Right renal cortex interstitium (tissue), 3 donors: ENCODE measurements around the gene FIBP. TPM values are rescaled to one million over a fixed set of nuclear protein-coding genes. Genes with fewer than 3 reads are reported as not detected.
"Not testable (repeated sequence)": the region's sequence is repeated elsewhere in the genome, so short reads cannot be mapped to it uniquely, and the experiment has no call there.

Source experiments
- DNase-seq, 3 donors: peaks; one replicate each; pipeline ENCODE4 v3.0.0-alpha.2; 2013; ENCODE audit warnings: low read depth in 3 of 3, low spot score in 2 of 3
- polyA plus RNA-seq, 3 donors: library from polyadenylated mRNA; unstranded; fragments of 120-200 nt; gene quantifications; one replicate each; pipeline ENCODE4 v1.2.1, GENCODE V29; 2013; ENCODE audit not compliant: insufficient read length in 3 of 3

FIBP gene
- polyA plus RNA-seq, 3 donors: 90.0 to 97.3 (median 94.2) TPM

DNA sequence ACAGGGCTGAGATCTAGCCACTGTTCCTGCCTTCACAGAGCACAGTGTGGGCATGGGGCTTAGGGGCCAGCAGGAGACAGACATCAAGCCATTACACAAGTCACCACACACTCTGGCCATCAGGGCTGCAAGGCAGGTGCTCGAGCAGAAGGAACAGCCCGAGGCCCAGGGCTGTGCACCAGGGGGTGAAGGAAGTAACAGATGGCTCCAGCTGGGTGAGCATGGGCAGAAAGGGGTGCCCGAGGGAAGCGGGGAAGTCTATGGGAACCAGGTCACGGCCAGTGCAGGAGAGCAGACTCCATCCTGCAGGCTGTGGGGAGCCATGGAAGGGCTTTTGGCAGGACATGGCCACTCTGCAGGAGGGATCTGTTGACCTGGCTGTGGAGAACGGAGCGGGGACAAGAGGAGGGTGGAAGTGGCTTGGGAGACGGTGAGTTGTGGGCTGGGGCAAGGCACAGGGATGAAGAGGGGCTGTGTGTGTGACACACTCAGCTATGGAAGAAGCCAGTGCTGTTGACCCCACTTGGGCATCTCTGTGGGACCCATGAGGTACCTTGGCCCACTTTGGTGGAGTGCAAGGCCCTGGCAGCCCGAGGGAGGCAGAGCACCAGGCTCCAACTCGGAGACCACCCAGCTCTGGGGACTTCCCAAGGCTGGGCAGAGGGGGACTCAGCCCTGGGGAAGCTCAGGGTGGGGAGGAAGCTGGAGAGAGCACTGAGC lies 27.0 kb upstream of the FIBP start:
- DNase-seq: no peak

DNA sequence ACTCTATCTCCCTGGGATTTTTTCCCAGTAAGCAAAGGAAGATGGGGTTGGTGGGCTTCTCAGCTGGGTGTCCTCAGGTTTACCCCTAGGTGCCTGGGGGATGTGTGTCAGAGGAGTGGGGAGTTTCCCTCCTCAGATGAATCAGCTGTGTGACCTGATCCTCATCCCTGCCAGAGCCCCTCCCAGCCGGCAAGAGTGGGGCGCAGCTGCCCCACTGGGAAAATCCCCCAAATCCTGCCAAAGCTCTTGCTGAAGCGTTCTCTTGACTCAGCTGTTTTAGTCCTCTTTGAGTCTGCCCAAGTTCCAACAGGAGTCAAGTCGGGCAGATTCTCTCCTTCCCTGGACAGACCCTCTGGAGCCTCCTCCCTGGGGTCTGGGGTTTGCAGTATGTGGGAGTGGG lies 24.6 kb upstream of the FIBP start:
- no peak for DNase-seq

DNA sequence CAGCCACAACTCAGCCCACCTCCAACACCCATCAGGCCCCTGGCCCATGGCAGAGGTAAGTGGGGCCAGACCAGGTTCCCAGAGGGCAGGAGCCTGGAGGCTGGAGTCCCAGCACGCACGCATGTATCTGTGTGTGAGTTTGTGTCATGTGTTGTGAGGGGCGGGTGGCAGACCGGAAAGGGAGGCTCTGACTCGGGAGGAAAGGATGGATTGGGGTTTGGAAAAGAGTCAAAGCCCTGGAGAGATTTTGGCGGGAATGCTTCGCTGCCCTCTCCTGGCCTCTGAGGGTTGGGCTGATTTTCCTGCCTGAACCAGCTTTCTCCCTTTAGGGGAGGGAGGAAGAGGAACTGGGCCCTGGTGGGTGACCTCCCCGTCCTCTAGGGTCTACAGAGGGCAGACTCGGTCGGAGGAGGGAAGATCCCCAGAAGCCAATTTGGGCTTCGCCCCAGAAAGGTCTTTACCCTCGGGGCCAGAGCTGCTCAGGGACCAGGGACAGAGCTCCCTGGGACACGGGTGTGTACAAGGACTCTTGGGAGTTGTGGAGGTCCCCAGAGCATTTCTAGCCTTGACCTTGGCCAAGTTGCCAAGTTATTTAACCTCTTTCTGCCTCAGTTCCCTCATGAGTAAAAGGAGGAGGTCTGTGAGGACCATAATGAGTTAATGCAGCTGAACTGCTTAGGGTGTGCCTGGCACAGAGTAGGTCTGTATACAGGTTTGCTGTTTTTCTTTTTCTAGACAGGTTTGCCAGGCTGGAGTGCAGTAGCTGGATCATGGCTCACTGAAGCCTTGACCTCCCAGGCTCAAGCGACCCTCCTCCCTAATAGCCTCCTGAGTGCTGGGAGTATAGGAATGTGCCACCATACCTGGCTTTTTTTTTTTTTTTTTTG lies 23.7 kb upstream of the FIBP start:
- no peak for DNase-seq

DNA sequence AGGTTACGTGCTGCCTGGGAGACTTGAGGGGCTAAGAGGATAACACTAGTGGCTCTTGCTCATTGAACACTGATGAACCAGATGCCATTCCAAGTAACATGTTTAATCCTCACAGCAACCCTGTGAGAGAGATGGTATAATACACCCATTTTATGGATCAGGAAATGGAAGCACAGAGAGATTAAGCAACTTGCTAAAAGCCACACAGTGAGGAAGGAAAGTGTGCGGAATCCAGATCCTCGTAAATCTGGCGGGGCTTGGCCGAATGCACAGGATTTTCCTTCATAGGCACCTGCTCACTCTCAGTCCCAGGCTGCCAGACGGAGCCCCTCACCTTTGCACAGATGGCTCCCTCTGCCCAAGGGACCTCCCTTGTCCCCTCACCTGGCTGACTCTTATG lies 19.6 kb upstream of the FIBP start:
- no peak for DNase-seq

DNA sequence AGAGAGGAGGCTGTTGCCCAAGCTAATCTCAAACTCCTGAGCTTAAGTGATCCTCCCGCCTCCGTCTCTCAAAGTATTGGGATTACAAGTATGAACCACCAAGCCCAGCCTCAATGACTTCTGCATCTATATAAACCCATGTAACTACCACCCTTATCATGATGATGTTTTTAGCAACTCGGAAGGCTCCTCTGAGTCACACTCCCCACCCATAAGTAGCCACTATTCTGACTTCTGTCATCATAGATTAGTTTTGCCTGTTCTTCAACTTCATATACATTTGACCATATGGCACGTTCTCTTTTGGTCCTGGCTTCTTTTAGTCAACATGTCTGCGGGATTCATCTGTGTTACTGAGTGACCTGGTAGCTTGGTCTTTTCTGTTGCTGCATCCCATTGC lies 18.3 kb upstream of the FIBP start:
- DNase-seq: no peak

DNA sequence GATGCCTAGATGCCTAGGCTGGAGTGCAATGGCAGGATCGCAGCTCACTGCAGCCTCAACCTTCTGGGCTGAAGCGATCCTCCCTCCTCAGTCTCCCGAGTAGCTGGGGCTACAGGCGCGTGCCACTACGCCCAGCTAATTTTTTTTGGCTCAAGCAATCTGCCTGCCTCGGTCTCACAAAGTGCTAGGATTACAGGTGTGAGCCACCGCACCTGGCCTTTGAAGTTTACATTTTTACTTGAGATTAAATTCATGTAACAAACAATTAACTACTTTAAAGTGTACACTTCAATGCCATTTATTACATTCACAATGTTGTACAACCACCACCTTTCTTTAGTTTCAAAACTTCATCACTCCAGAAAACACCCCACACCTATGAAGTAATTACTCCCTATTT lies 15.4 kb upstream of the FIBP start:
- DNase-seq: no peak

DNA sequence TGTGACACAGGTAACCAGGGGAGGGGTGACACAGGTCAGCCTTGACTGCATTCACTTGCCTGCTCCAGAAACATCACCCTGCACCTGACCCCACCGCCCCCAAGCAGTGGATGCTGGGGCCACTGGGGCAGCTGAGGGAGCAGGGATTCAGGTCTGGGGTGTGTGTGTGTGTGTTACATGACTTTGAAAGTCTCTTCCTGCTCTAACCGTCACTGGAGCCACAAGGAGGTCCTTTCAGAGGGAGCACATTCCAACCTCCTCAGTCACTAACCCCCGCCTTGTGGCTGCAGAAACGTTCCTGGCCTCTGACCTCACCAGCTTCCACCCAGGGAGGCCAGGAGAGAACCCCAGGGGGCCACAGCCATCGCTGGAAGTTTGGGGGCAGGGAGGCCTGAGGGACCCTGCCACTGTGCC lies 14.8 kb upstream of the FIBP start:
- no peak for DNase-seq

DNA sequence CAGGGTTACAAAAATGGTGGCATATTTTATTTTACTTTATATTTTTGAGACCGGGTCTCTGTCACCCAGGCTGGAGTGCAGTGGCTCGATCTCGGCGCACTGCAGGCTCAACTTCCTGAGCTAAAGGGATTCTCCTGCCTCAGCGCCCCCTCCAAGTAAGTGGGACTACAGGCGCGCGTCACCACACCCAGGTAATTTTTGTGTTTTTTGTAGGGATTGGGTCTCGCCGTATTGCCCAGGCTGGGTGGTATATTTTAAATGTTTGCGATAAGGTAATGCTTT lies 12.6 kb upstream of the FIBP start:
- DNase-seq: no peak

DNA sequence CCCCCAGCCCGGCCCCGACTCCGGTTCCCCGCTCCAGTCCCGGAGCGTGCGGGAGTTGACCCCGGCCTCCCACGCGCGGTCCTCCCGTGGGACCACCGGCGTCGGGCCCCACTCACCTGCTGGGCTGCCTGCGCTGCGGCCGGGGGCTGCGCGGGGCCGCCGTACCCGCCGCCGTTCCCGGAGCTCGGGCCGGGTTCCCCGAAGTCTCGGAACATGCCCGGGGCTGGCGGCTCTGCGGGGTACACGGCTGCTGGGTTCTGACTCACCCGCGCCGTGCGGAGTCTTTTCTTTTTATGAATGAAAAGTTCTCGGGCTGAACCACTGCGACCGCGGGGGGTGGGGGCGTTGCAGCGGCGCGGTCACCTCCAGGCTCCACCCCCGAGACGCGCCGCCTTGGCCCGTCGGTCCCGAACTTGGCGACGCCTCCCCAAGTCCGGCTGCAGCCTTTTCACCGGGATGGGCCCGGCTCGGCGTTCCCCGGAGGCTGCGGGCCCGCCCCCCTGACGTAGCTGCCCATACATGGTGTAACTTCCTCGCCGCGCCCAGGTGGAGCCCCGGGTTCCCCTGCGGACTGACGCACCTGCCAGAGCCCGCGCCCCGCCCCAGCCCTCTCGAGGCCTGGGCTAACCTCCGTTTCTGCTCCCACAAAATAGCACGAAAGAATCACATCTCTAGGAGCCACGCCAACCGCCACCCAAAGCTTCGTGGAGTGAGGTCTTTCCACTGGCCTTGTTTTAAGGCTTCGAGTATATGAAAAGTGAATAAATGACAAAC lies 12.0 kb upstream of the FIBP start, which contains the start of gene FOSL1:
Gene FOSL1 (minus strand): TSS at position 264 of the 774 bp plus-strand sequence. CDS start 49 bp downstream, at position 215.
- DNase-seq: no peak

DNA sequence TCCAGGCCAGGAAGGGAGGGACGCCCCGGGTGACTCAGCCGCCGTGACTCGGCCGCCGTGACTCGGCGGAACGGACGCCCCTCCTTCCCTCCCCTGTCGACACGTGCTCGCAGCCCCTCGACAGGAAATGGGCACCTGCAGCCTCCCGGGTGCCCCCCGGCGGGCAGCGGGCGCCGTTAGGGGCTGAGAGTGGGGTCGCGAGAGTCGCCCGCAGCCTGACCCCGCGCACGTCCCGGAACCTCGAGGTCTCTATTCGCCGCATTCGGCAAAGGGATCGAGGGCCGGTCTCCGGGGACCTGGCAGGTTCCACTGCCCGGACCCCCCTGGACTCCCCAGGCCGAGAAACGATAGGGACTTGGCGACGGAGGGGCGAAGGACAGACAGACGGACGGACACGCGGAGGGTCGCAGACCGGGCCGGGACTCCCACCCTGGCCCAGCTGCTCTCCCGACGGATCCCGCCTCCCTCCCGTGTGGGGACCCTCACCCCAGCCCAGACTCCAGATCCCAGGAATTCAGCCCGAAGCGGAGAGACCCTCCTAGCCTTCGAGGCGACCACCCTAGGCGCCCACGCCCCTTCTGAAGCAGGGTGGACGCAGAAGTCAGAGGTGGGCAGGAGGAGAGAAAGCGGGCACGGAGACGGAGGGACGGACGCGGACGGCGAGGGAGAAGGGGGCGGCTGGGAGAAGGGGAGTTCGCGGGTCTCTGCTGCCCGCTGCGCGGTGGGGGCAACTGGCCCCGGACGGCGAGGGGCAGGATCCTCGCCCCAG lies 11.3 kb upstream of the FIBP start:
- DNase-seq: no peak

DNA sequence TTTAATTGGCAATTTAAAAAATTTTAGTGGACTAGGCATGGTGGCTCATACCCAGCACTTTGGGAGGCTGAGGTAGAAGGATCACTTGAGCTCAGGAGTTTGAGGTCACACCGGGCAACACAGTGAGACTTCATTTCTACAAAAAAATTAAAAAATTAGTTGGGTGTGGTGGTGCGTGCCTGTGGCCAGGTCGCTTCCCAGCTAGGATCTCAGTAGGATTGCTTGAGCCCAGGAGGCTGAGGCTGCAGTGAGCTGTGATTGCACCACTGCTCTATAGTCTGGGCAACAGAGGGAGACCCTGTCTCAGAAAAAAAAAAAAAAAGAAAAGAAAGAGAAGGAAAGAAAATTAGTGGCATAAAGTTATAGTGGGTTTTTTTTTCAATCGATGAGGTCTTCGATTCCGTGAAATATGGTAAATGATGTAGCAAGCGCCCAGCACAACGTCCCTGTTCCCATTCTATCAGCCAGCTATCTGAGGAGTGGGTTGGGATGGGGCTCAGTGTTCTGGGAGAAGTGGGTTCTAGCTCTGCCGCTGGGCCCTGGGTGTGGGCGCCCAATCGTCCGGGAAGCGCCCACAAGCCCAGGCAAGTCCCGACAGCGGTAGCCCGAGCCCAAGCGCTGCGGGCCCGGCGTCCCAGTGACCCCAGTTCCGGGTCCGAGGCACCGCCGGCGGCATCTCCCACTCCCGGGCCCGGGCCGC lies 10.5 kb upstream of the FIBP start:
- DNase-seq: no peak

DNA sequence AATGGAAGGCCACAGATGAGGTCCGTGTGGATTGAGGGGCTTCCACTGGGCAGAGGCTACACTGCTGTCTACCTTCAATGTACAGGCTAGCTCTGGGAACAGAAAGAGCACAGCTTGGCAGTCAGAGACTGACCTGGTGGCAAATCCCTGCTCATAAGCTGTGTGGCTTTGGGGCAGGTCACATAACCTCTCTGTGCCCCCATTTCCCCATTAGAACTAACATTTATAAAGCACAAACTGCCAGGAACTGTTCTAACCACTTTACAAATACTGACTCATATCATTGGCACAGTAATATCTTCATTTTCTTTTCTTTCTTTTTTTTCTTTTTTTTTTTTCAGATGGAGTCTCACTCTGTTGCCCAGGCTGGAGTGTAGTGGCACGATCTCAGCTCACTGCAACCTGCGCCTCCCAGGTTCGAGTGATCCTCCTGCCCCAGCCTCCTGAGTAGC lies 8.8 kb upstream of the FIBP start:
- DNase-seq: no peak

DNA sequence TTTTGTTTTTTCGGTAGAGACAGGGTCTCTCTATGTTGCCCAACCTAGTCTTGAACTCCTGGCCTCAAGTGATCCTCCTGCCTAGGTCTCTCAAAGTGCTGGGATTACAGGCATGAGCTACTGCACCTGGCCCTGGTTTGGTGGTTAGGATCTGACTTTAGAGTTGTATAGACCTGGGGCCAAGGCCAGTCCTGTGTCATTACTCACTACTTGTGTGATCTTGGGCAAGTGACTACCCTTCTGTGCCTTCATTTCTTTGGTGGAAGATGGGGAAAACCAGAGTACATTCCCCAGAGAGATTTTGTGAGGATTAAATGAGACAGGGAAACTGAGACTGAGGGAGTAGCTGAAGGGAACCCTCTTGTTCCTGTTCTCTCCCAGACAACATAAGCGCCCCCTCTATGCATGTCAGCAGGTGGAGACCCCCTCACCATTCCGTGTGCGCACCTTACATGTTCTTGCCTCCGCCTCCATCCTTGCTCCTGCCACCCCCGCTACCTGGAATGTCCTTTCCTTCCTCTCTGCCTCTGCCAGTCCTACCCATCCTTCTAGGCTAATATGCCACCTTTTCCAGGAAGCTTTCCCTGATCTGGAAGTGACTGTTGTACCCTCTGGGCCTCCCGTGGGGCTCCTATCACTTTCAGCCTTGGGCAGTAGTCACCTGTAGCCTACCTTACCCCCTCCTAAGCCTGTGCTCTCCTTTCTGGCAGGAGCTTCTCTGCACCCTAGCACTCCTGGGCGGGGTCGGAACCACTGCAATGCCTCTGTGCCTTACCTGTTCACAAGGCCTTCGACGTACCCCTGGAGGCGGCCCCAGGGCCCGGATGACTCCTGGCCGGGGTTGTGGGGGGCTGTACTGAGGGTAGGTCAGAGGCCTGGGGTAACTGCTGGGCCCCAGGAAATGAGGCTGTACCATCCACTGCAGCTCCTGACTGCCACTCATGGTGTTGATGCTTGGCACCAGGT lies 8.0 kb upstream of the FIBP start:
- no peak for DNase-seq

DNA sequence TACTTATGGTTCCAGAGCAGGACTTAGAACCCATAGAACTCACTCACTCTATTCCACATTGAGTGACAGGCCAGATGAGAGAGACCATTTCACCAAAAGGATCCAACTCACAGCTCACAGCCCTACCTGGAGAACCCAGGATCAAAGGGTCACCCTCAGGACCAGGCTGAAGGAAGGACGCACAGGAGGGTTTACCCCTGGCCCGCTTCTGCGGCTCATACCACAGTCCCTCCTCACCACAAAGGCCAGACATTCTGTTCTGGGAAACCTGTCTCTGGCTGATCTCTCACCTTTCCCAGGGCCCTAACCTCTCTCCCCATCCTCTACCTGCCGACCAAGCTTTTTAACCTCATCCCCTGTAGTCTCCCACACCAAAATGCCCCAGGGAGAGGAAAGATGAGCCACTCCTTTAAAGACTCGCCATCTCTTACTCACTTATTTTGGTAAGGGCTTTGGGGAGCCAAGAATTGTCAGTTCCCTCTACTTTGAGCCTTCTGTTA lies 7.3 kb upstream of the FIBP start:
- no peak for DNase-seq

DNA sequence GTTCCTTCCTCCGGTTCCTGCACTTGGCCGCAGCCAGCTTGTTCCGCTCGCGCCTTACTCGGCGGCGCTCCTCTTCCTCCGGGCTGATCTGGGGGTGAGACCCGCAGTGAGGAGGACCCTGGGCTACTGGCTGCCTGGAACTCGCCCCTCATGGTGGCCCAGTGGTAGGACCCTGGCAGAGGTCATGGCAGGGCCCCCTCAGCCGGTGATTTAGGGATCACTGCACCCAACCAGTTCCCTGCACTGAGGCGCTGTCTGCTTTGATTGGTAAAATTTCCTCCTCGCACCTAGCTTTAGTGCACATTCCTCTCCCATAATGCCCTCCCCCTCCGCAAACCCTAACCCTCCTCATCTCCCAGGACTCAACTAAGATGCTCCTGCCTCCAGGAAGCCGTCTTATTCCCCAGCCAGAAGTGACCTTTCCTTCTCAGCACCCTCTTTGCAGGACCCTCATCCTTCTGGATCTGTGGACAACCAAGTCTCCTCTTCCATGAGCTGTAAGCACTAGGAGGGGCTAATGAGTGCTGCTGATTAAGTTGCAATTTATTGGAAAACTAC lies 5.8 kb upstream of the FIBP start:
- DNase-seq: no peak

DNA sequence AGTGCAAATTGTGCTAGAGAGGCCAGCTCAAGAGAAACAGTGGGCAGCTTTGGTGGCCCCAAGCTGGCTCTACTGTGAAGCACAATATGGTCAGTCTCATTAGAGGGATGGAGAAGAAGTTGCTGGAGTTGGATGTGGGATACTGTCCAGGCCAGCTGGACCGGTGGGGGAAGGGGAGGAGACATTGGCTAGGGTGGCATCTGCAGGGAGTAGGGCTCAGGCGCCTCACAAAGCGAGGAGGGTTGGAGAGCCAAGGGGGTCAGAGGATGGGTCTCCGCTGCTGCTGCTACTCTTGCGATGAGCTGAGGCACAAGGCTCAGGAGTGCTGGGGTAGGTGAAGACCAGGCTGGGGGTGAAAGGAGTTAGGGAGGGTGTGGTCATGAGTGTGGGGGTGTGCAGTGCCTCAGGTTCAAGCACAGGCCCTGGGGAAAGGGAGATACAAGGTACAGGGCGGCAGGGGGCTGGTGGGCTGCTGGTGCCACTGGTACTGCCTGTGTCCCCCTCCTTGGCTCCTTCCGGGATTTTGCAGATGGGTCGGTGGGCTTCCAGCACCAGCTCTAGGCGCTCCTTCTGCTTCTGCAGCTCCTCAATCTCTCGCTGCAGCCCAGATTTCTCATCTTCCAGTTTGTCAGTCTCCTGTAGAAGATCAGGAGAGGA lies 4.5 kb upstream of the FIBP start:
- no peak for DNase-seq

DNA sequence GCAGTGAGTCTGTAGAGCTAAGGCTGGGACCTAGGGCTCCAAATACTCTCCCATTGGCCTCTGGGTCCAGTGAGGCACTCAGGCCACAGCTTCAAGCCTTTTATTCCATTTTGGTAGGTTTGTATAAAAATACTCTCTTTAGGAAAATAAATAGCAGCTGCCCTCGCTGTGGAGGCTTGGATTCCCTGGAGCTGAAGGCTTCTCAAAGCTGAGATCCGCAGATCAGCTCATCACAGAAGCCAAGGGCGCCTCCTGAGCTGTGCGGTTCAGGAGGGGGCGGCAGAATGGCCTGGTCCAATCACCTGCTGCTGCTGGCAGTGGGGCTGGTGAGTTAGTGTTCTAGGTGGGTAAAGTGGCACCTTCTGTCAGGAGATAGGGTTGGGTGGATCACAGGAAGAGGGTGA lies 3.9 kb upstream of the FIBP start:
- DNase-seq: not testable (repeated sequence)
